Endothelial cell of umbilical vein (primary cell): Measurements from ENCODE around the gene PDCD2L. TPM values are rescaled to one million over a fixed set of nuclear protein-coding genes. Genes with fewer than 3 reads are reported as not detected.

Experiments
- BruUV-seq: library from RNA; stranded (reverse); fragments of 400-500 nt; replicated peaks from 2 replicates; lab custom pipeline; 2021; lab: Mats Ljungman, UMichigan
- CTCF ChIA-PET: fragments of 300-600, 350-600 bp; sonication (Branson Sonifier 250); formaldehyde crosslinking; loops from one replicate; lab custom pipeline; 2021; ENCODE audit warnings: antibody characterized with exemption, inconsistent platforms; lab: Charles Lee
- POLR2A ChIA-PET: fragments of 300-600, 350-600 bp; sonication (Branson Sonifier 250); formaldehyde crosslinking; loops from one replicate; lab custom pipeline; 2021; ENCODE audit warnings: antibody characterized with exemption, inconsistent platforms; lab: Charles Lee
- DNase-seq: peaks from one replicate; pipeline ENCODE4 v3.0.0-alpha.2; 2011; ENCODE audit warnings: low read depth, low spot score
- FAIRE-seq: peaks from 2 replicates; lab custom pipeline; 2011; peaks lifted over from hg19 to GRCh38; lab: Jason Lieb, UNC
- H2AFZ ChIP-seq: 2 replicates; pipeline ENCODE4 v1.6.0; 2012; ENCODE audit warnings: low read depth, low read length, control low read depth, inconsistent platforms
- H3K27ac ChIP-seq: 2 replicates; pipeline ENCODE4 v1.5.1; 2011; ENCODE audit warnings: low read depth, mild to moderate bottlenecking, control low read depth, low read length, moderate library complexity; ENCODE audit not compliant: insufficient read depth
- H3K27me3 ChIP-seq, 2 experiments: 2 replicates each; pipeline versions ENCODE4 v1.6.0 to v1.6.1; 2011; ENCODE audit warnings: low read length in 2 of 2, mixed read lengths in 1 of 2; ENCODE audit not compliant: control insufficient read depth in 2 of 2, insufficient read depth in 2 of 2
- H3K36me3 ChIP-seq, 2 experiments: 2 replicates in 1 of 2; 3 replicates in 1 of 2; pipeline ENCODE4 v1.5.1; 2011; ENCODE audit warnings: low read length in 2 of 2, mild to moderate bottlenecking in 1 of 2, moderate library complexity in 1 of 2; ENCODE audit not compliant: control insufficient read depth in 2 of 2, insufficient read depth in 2 of 2; ENCODE audit errors: extremely low read depth in 1 of 2
- H3K4me1 ChIP-seq: 3 replicates; pipeline ENCODE4 v1.5.1; 2011; ENCODE audit warnings: mild to moderate bottlenecking, low read length; ENCODE audit not compliant: control insufficient read depth, insufficient read depth; ENCODE audit errors: extremely low read depth
- H3K4me2 ChIP-seq: 2 replicates; pipeline ENCODE4 v1.6.1; 2011; ENCODE audit warnings: low read length, control low read depth, mixed read lengths; ENCODE audit not compliant: insufficient read depth
- H3K4me3 ChIP-seq, 3 experiments: fragments of 200-600 bp in 1 of 3; sonication (generic), shearing (Covaris generic) in 1 of 3; replicated peaks in 1 of 3; 2 replicates each; pipeline ENCODE4 v1.5.1; 2011 to 2016; ENCODE audit warnings: control low read depth in 3 of 3, low read length in 3 of 3, mild to moderate bottlenecking in 2 of 3, inconsistent platforms in 1 of 3, low read depth in 1 of 3, moderate library complexity in 1 of 3; ENCODE audit not compliant: insufficient read depth in 1 of 3
- H3K79me2 ChIP-seq: 2 replicates; pipeline ENCODE4 v1.6.0; 2012; ENCODE audit warnings: low read length, inconsistent platforms; ENCODE audit not compliant: control insufficient read depth, insufficient read depth
- H3K9ac ChIP-seq: replicated peaks from 2 replicates; pipeline ENCODE3; 2011; ENCODE audit warnings: low read length, control low read depth; ENCODE audit not compliant: insufficient read depth; ENCODE audit errors: extremely low read depth
- H3K9me1 ChIP-seq: replicated peaks from 3 replicates; pipeline ENCODE4 v1.6.0; 2011; ENCODE audit warnings: mild to moderate bottlenecking, low read length; ENCODE audit not compliant: control insufficient read depth, insufficient read depth; ENCODE audit errors: extremely low read depth
- H3K9me3 ChIP-seq: replicated peaks from 2 replicates; pipeline ENCODE4 v1.5.1; 2012; ENCODE audit warnings: low read length, inconsistent platforms; ENCODE audit not compliant: control insufficient read depth, insufficient read depth
- H4K20me1 ChIP-seq: replicated peaks from 2 replicates; pipeline ENCODE3; 2011; ENCODE audit warnings: mild to moderate bottlenecking, low read length; ENCODE audit not compliant: control insufficient read depth, insufficient read depth; ENCODE audit errors: extremely low read depth
- FOS ChIP-seq: IDR thresholded peaks from 2 replicates; pipeline ENCODE4 v1.6.1; 2011; ENCODE audit warnings: mild to moderate bottlenecking, low read length, moderate library complexity, borderline replicate concordance; ENCODE audit not compliant: insufficient read depth
- JUN ChIP-seq: IDR thresholded peaks from 2 replicates; pipeline ENCODE4 v1.6.1; 2011; ENCODE audit warnings: borderline replicate concordance, low read depth; ENCODE audit not compliant: insufficient read length, insufficient read depth
- POLR2A ChIP-seq: IDR thresholded peaks from 2 replicates; pipeline ENCODE4 v1.6.1; 2012; ENCODE audit warnings: low read depth, mild to moderate bottlenecking, control low read depth, low read length
- dilution Hi-C: fragments of 300-500 bp; cut with MboI; formaldehyde crosslinking; loops from one replicate; pipeline ENCODE4 v1.15.0; 2019; ENCODE audit warnings: low sequenced_read_pairs; ENCODE audit not compliant: extremely low pct_ligation_motif_present
- intact Hi-C: fragments of 100-400 bp; cut with micrococcal nuclease; formaldehyde crosslinking; loops from one replicate; pipeline ENCODE4 v1.10.0; 2022
- polyA plus RNA-seq, 4 experiments: library from polyadenylated mRNA; depleted of rRNA in 3 of 4; stranded (reverse) in 3 of 4; unstranded in 1 of 4; fragments of >200 nt; gene quantifications; 2 replicates each; pipeline versions ENCODE4 v1.2.1 to v1.2.3, GENCODE V29; 2011 to 2012; ENCODE audit warnings: missing spikeins in 1 of 4
- total RNA-seq: library from RNA; stranded (reverse); gene quantifications from 2 replicates; pipeline ENCODE4 v1.2.3, GENCODE V29; 2021

Gene PDCD2L
- total and polyA plus RNA-seq, 2 donors (not counting 3 experiments of a cell fraction or from before 2014, with no cell fraction given): 12.4 to 20.3 TPM

DNA sequence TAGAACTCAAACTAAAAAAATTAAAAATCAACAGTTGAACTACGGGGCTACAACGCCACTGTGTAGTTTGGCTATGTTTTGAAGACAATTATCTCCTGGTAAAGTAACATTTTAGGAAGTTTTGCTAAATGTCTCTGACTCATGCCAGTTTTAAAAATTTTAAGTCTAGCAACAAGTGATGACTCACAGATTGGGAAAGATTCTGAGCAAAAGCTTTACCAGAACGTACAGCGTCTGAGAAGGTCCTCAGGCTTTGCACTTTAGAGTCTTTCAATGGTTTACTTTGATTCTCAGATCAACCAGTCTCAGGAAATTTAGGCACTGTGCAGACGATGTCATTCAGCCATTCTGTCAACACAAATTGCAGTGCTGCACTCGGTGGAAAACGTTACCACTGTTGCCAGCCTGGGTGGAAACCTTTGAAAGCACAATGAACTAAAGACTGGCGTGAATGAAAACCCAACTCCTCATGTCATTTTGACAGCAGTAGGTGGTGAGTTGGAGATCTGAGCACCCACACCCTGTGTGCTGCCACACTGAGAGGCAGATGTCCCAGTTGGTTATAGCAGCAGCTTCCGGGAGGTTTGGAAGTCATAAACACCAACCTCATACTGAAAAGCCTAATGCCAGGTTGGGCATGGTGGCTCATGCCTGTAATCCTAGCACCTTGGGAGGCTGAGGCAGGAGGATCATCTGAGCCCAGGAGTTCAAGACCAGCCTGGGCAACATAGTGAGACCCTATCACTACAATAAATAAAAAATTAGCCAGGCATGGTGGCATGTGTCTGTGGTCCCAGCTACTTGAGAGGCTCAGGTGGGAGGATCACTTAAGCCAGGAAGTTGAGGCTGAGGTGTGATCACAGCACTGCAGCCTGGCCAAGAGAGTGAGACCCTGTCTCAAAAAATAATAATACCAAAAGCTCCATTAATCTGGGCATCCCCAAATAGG, 71.1 kb downstream of the PDCD2L start:
- Histone ChIP-seq H3K9me3 (no peaks in the 10 kb centered on the region), H3K27ac (no peak overlapping the region), H3K4me3 (no peak overlapping the region), H4K20me1 (peaks cover 2% of the 10 kb centered on the region), H3K9ac (no peak overlapping the region), H3K36me3 (peaks cover 10 to 12% of the 10 kb centered on the region in 2 experiments), H3K4me2 (peak overlapping the region; percentile 8), H3K9me1 (no peaks in the 10 kb centered on the region), H3K4me1 (peaks cover 12% of the 10 kb centered on the region), H3K27me3 (no peaks in the 10 kb centered on the region), H3K79me2 (no peaks in the 10 kb centered on the region), H2AFZ (no peak overlapping the region)
- ChIA-PET POLR2A (no interaction called here), CTCF (interaction anchor here (0.7 to 2.6 kb wide), 2 partner anchors 25 to 45 kb away, joined by 3 to 6 read pairs; no protein-coding TSS in a partner anchor)
- intact Hi-C loops: no loop called here
- TF ChIP-seq JUN (peak; percentile 71), POLR2A (no peak), FOS (peak; percentile 84)
- BruUV-seq: TSS peak; percentile 3
- DNase-seq (peak; percentile 38), FAIRE-seq (peak; percentile 84)
- dilution Hi-C loops: no loop called here

Other genes starting within 250 kb of the PDCD2L start
- gene LSM14A, start 231.9 kb upstream of the PDCD2L start, total RNA-seq: 114 and 122 TPM in 2 replicates
- gene LSM14A, start 231.9 kb upstream of the PDCD2L start, polyA plus RNA-seq: 96.7 and 99.7 TPM in 2 replicates
- 46.8 and 46.9 TPM in 2 replicates for gene GARRE1, start 149.8 kb upstream of the PDCD2L start, total RNA-seq
- 39.2 and 45.4 TPM in 2 replicates for gene GARRE1, start 149.8 kb upstream of the PDCD2L start, polyA plus RNA-seq
- 245 and 273 TPM in 2 replicates for gene GPI, start 39.2 kb upstream of the PDCD2L start, total RNA-seq
- gene GPI, start 39.2 kb upstream of the PDCD2L start, polyA plus RNA-seq: 110 and 131 TPM in 2 replicates
- gene UBA2, start 24.0 kb downstream of the PDCD2L start, total RNA-seq: 89.2 and 91.9 TPM in 2 replicates
- gene UBA2, start 24.0 kb downstream of the PDCD2L start, polyA plus RNA-seq: 52.0 and 55.0 TPM in 2 replicates
- 25.7 and 26.9 TPM in 2 replicates for gene WTIP, start 77.4 kb downstream of the PDCD2L start, total RNA-seq
- 18.0 and 22.4 TPM in 2 replicates for gene WTIP, start 77.4 kb downstream of the PDCD2L start, polyA plus RNA-seq